ENCODE data around the gene TMEM9.

DNA sequence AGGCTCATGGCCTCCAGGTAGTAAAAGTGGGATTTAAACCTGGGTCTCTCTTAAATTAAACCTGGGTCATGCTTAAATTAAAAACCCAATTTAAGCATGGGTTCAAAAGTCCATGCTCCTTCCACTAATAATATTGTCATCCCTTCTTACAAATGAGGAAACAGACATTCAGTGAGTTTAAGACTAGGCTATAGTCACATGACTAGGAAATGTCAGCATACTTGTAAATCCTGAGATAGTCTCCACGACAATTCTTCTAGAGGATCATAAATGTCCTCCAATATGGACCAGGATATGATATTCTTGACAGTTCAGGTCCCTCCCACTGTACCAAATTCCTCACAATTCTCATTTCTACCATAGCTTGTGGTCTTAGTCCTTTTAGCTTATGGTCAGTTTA lies 25.9 kb upstream of the TMEM9 start:
- no peak for TF ChIP-seq SP1 (IDR thresholded peaks at IDR 0.05; ENCODE audit: low read depth, low read length)
- TF ChIP-seq POLR2AphosphoS5 (IDR thresholded peaks at IDR 0.05; ENCODE audit: low read length), result no peak
- no peak for TF ChIP-seq BACH1 (IDR thresholded peaks at IDR 0.05; ENCODE audit: borderline replicate concordance)
- TF ChIP-seq DPF2 (IDR thresholded peaks at IDR 0.05), result no peak
- TF ChIP-seq, protein P1, sequence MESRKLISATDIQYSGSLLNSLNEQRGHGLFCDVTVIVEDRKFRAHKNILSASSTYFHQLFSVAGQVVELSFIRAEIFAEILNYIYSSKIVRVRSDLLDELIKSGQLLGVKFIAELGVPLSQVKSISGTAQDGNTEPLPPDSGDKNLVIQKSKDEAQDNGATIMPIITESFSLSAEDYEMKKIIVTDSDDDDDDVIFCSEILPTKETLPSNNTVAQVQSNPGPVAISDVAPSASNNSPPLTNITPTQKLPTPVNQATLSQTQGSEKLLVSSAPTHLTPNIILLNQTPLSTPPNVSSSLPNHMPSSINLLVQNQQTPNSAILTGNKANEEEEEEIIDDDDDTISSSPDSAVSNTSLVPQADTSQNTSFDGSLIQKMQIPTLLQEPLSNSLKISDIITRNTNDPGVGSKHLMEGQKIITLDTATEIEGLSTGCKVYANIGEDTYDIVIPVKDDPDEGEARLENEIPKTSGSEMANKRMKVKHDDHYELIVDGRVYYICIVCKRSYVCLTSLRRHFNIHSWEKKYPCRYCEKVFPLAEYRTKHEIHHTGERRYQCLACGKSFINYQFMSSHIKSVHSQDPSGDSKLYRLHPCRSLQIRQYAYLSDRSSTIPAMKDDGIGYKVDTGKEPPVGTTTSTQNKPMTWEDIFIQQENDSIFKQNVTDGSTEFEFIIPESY (IDR thresholded peaks at IDR 0.05), result no peak
- TF ChIP-seq BHLHE40 (IDR thresholded peaks at IDR 0.05; ENCODE audit: borderline replicate concordance in 1 of 2, low read depth in 2 of 2, low read length in 1 of 2), result no peak
- no peak for TF ChIP-seq EZH2 (IDR thresholded peaks at IDR 0.05; ENCODE audit: borderline replicate concordance, control insufficient read depth, low read depth, low read length)
- TF ChIP-seq ETV6 (conservative IDR thresholded peaks at IDR 0.05 in 1 of 2, IDR thresholded peaks at IDR 0.05 in 1 of 2; ENCODE audit: borderline replicate concordance in 1 of 2, low read depth in 1 of 2), result no peak
- no peak for TF ChIP-seq TBL1XR1 (IDR thresholded peaks at IDR 0.05; ENCODE audit: low read depth, low read length)
- no peak for TF ChIP-seq ZNF274 (IDR thresholded peaks at IDR 0.05; ENCODE audit: insufficient read depth, insufficient read length)
- no peak for TF ChIP-seq CEBPB (IDR thresholded peaks at IDR 0.05; ENCODE audit: borderline replicate concordance in 1 of 2, low read depth in 2 of 2, low read length in 2 of 2)
- TF ChIP-seq, protein P2, sequence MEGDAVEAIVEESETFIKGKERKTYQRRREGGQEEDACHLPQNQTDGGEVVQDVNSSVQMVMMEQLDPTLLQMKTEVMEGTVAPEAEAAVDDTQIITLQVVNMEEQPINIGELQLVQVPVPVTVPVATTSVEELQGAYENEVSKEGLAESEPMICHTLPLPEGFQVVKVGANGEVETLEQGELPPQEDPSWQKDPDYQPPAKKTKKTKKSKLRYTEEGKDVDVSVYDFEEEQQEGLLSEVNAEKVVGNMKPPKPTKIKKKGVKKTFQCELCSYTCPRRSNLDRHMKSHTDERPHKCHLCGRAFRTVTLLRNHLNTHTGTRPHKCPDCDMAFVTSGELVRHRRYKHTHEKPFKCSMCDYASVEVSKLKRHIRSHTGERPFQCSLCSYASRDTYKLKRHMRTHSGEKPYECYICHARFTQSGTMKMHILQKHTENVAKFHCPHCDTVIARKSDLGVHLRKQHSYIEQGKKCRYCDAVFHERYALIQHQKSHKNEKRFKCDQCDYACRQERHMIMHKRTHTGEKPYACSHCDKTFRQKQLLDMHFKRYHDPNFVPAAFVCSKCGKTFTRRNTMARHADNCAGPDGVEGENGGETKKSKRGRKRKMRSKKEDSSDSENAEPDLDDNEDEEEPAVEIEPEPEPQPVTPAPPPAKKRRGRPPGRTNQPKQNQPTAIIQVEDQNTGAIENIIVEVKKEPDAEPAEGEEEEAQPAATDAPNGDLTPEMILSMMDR (IDR thresholded peaks at IDR 0.05 in 2 of 3, conservative IDR thresholded peaks at IDR 0.05 in 1 of 3; ENCODE audit: control insufficient read depth in 2 of 3, extremely low read depth in 1 of 3, insufficient read depth in 1 of 3, low read depth in 3 of 3, low read length in 3 of 3), result no peak
- TF ChIP-seq ZNF24 (IDR thresholded peaks at IDR 0.05), result no peak

Measured in GM12878 (cell line).